Neural cell (in vitro differentiated cells): ENCODE data around the gene MYO7A. TPM values are rescaled to one million over a fixed set of nuclear protein-coding genes. Genes with fewer than 3 reads are reported as not detected.

ENCODE experiments used
- H2AFZ ChIP-seq: fragments of 200-600, 300-800 bp; sonication (generic), shearing (Covaris generic); 2 replicates; pipeline ENCODE4 v1.6.0; 2014; ENCODE audit warnings: low read depth, mild to moderate bottlenecking, antibody characterized with exemption, low read length, moderate library complexity
- H3F3A ChIP-seq: fragments of 200-600 bp; shearing (Covaris generic); 2 replicates; pipeline ENCODE4 v1.6.1; 2016; ENCODE audit warnings: mild to moderate bottlenecking, moderate library complexity, mixed read lengths, antibody characterized with exemption, low read length; ENCODE audit not compliant: insufficient read depth, poor library complexity, severe bottlenecking
- H3K27ac ChIP-seq: fragments of 200-600, 300-800 bp; sonication (generic), shearing (Covaris generic); 2 replicates; pipeline ENCODE4 v1.5.1; 2014; ENCODE audit warnings: mild to moderate bottlenecking, low read length, moderate library complexity
- H3K27me3 ChIP-seq: fragments of 300-800, 200-600 bp; sonication (generic), shearing (Covaris generic); 2 replicates; pipeline ENCODE4 v1.6.0; 2014; ENCODE audit warnings: mild to moderate bottlenecking, low read depth, low read length, moderate library complexity; ENCODE audit not compliant: insufficient read depth
- H3K36me3 ChIP-seq: fragments of 300-800, 200-600 bp; sonication (generic), shearing (Covaris generic); 2 replicates; pipeline ENCODE4 v1.5.1; 2014; ENCODE audit warnings: mild to moderate bottlenecking, antibody characterized with exemption, low read length, moderate library complexity; ENCODE audit not compliant: insufficient read depth
- H3K4me2 ChIP-seq: fragments of 300-800, 200-600 bp; sonication (generic), shearing (Covaris generic); 2 replicates; pipeline ENCODE4 v1.6.0; 2014; ENCODE audit warnings: mild to moderate bottlenecking, low read length
- H3K4me3 ChIP-seq: fragments of 300-800, 200-600 bp; sonication (generic), shearing (Covaris generic); 2 replicates; pipeline ENCODE4 v1.5.1; 2014; ENCODE audit warnings: mild to moderate bottlenecking, low read length, moderate library complexity
- H3K79me2 ChIP-seq: fragments of 200-600 bp; shearing (Covaris generic); replicated peaks from 2 replicates; pipeline ENCODE4 v1.6.0; 2014; ENCODE audit warnings: mild to moderate bottlenecking, low read length, moderate library complexity; ENCODE audit not compliant: insufficient read depth
- H3K9ac ChIP-seq: fragments of 300-800, 200-600 bp; sonication (generic), shearing (Covaris generic); 2 replicates; pipeline ENCODE4 v1.6.1; 2016; ENCODE audit warnings: mild to moderate bottlenecking, low read length, mixed read lengths
- H3K9me2 ChIP-seq: fragments of 200-600 bp; shearing (Covaris generic); 2 replicates; pipeline ENCODE4 v1.6.1; 2016; ENCODE audit warnings: mild to moderate bottlenecking, low read length, mixed read lengths; ENCODE audit not compliant: insufficient read depth
- H3K9me3 ChIP-seq: fragments of 200-600, 300-800 bp; sonication (generic), shearing (Covaris generic); 2 replicates; pipeline ENCODE4 v1.6.1; 2016; ENCODE audit warnings: mild to moderate bottlenecking, mixed run types, low read length, moderate library complexity, mixed read lengths
- H4K20me1 ChIP-seq: fragments of 200-600 bp; shearing (Covaris generic); 2 replicates; pipeline ENCODE4 v1.6.1; 2016; ENCODE audit warnings: mild to moderate bottlenecking, mixed run types; ENCODE audit not compliant: insufficient read depth
- CTCF ChIP-seq: fragments of 450-650 bp; IDR thresholded peaks from 2 replicates; pipeline ENCODE4 v1.5.1; 2014; ENCODE audit warnings: antibody characterized with exemption, mild to moderate bottlenecking, moderate library complexity; ENCODE audit not compliant: poor library complexity, severe bottlenecking
- EP300 ChIP-seq: fragments of 450-650 bp; conservative IDR thresholded peaks from 2 replicates; pipeline ENCODE4 v1.6.1; 2014; ENCODE audit warnings: antibody characterized with exemption, mild to moderate bottlenecking, moderate library complexity; ENCODE audit not compliant: poor library complexity, severe bottlenecking
- EZH2 ChIP-seq: fragments of 200-600, 300-800 bp; shearing (Covaris generic), sonication (generic); IDR thresholded peaks from 2 replicates; pipeline ENCODE4 v1.6.1; 2014; ENCODE audit warnings: antibody characterized with exemption, low read length, borderline replicate concordance, mild to moderate bottlenecking; ENCODE audit not compliant: insufficient read depth, poor library complexity, severe bottlenecking
- MXI1 ChIP-seq: fragments of 450-650 bp; conservative IDR thresholded peaks from 2 replicates; pipeline ENCODE4 v1.6.1; 2014; ENCODE audit warnings: antibody characterized with exemption, mild to moderate bottlenecking; ENCODE audit not compliant: poor library complexity, severe bottlenecking
- POLR2AphosphoS5 ChIP-seq: IDR thresholded peaks from 2 replicates; pipeline ENCODE4 v1.6.1; 2012
- RAD21 ChIP-seq: fragments of 450-650 bp; conservative IDR thresholded peaks from 2 replicates; pipeline ENCODE4 v1.6.1; 2014; ENCODE audit warnings: antibody characterized with exemption, mild to moderate bottlenecking, moderate library complexity
- REST ChIP-seq: IDR thresholded peaks from 2 replicates; pipeline ENCODE4 v1.6.1; 2012; ENCODE audit warnings: borderline replicate concordance
- SMC3 ChIP-seq: fragments of 450-650 bp; conservative IDR thresholded peaks from 2 replicates; pipeline ENCODE4 v1.6.1; 2014; ENCODE audit warnings: antibody characterized with exemption, mild to moderate bottlenecking, moderate library complexity; ENCODE audit not compliant: poor library complexity
- TAF1 ChIP-seq: IDR thresholded peaks from 2 replicates; pipeline ENCODE4 v1.6.1; 2012; ENCODE audit warnings: low read depth
- polyA plus RNA-seq: library from polyadenylated mRNA; depleted of rRNA; stranded (reverse); fragments of >200 nt; gene quantifications from 2 replicates; pipeline ENCODE4 v1.2.3, GENCODE V29; 2014

The MYO7A gene
- polyA plus RNA-seq, 1 donor from 2014 or later: 0.61 TPM

- no peak for TF ChIP-seq REST
- no peak for TF ChIP-seq POLR2AphosphoS5
- no peak for TF ChIP-seq CTCF
- TF ChIP-seq TAF1: no peak
- no peak for TF ChIP-seq EZH2
- TF ChIP-seq MXI1: no peak
- TF ChIP-seq EP300: no peak
- no peak for TF ChIP-seq SMC3
- TF ChIP-seq RAD21: no peak
- Histone ChIP-seq H3K9me2 (no peaks in the 10 kb centered on the region), H3K9ac (no peak overlapping the region), H3K36me3 (no peaks in the 10 kb centered on the region), H4K20me1 (no peaks in the 10 kb centered on the region), H3F3A (no peaks in the 10 kb centered on the region), H3K4me2 (no peak overlapping the region), H3K27ac (no peak overlapping the region), H3K27me3 (no peaks in the 10 kb centered on the region), H3K79me2 (no peaks in the 10 kb centered on the region), H2AFZ (no peak overlapping the region), H3K4me3 (no peak overlapping the region), H3K9me3 (no peaks in the 10 kb centered on the region)
These were observed 77.6 kb downstream of the MYO7A start for GRCh38 chr11:77205467-77206263.

- no peaks in the 10 kb centered on the region for H3K36me3 ChIP-seq
- H3K9ac ChIP-seq: no peak overlapping the region
- no peaks in the 10 kb centered on the region for H3K9me2 ChIP-seq
- H4K20me1 ChIP-seq: no peaks in the 10 kb centered on the region
- no peak overlapping the region for H2AFZ ChIP-seq
- no peaks in the 10 kb centered on the region for H3K79me2 ChIP-seq
- H3K4me2 ChIP-seq: no peak overlapping the region
- no peaks in the 10 kb centered on the region for H3F3A ChIP-seq
- no peaks in the 10 kb centered on the region for H3K9me3 ChIP-seq
- H3K27ac ChIP-seq: no peak overlapping the region
- H3K4me3 ChIP-seq: no peak overlapping the region
- TF ChIP-seq RAD21 (no peak), POLR2AphosphoS5 (no peak), REST (no peak), CTCF (no peak), SMC3 (no peak), EP300 (no peak), EZH2 (no peak), TAF1 (no peak), MXI1 (no peak)
- no peaks in the 10 kb centered on the region for H3K27me3 ChIP-seq
These were observed 78.4 kb downstream of the MYO7A start for GRCh38 chr11:77206264-77207018.
